ENCODE data around the gene MST1.
A peak's percentile ranks its signal among the peaks of the same experiment; 100 is the strongest.

The MST1 gene

GRCh38 chr3:49689046-49689907, at the start of gene MST1, which contains the start of gene RNF123:
TSS of gene MST1 (minus strand) at chr3:49689474. CDS start at chr3:49688691, 783 bp downstream.
TSS of gene RNF123 (plus strand) at chr3:49689557. CDS start at chr3:49691166, 1,609 bp downstream.
- DNase-seq, result no peak

GRCh38 chr3:49738067-49738713, 48.9 kb upstream of the MST1 start:
- no peak for DNase-seq

GRCh38 chr3:49734752-49735151, 45.5 kb upstream of the MST1 start:
- DNase-seq, result no peak

- no peak for DNase-seq
Observed at GRCh38 chr3:49733551-49733950, 44.3 kb upstream of the MST1 start.

- no peak for DNase-seq
Observed at GRCh38 chr3:49732597-49732996, 43.3 kb upstream of the MST1 start.

- no peak for DNase-seq
Observed at GRCh38 chr3:49729966-49730609, 40.8 kb upstream of the MST1 start.

GRCh38 chr3:49727924-49728361, 38.7 kb upstream of the MST1 start:
- no peak for DNase-seq

- no peak for DNase-seq
Observed at GRCh38 chr3:49727154-49727923, 38.1 kb upstream of the MST1 start.

GRCh38 chr3:49725906-49726681, 36.8 kb upstream of the MST1 start:
- no peak for DNase-seq

GRCh38 chr3:49724586-49724985, 35.3 kb upstream of the MST1 start:
- no peak for DNase-seq

- peak; percentile 84 for DNase-seq
Observed at GRCh38 chr3:49723628-49724551, 34.6 kb upstream of the MST1 start, which contains the start of gene GMPPB. TSS of gene GMPPB (minus strand) at chr3:49723951. CDS start at chr3:49723726, 225 bp downstream.

GRCh38 chr3:49723296-49723627, 34.0 kb upstream of the MST1 start:
- DNase-seq, result no peak

GRCh38 chr3:49722896-49723295, 33.6 kb upstream of the MST1 start:
- DNase-seq, result no peak

- no peak for DNase-seq
Observed at GRCh38 chr3:49721896-49722781, 32.9 kb upstream of the MST1 start.

GRCh38 chr3:49721596-49721895, 32.3 kb upstream of the MST1 start:
- no peak for DNase-seq

GRCh38 chr3:49720855-49721595, 31.8 kb upstream of the MST1 start:
- no peak for DNase-seq

GRCh38 chr3:49719214-49719884, 30.1 kb upstream of the MST1 start, which contains the start of gene AMIGO3:
TSS of gene AMIGO3 (minus strand) at chr3:49719684. CDS start at chr3:49719465, 219 bp downstream.
- no peak for DNase-seq

GRCh38 chr3:49718858-49719213, 29.6 kb upstream of the MST1 start:
- no peak for DNase-seq

All from SIG-M5 (cell line).